Right cardiac atrium (tissue), 5 donors: Measurements from ENCODE around the gene MYCBP. TPM values are rescaled to one million over a fixed set of nuclear protein-coding genes. Genes with fewer than 3 reads are reported as not detected.

Experiments used
- ATAC-seq, 2 donors: fragments of 200-7000 bp; cut with Tn5 transposase; one replicate each; pipeline versions ENCODE4 v1.8.0 to v1.9.1; 2020; ENCODE audit warnings: moderate library complexity in 2 of 2, mild to moderate bottlenecking in 1 of 2
- DNase-seq, 3 donors: peaks; one replicate each; pipeline ENCODE4 v3.0.0-alpha.2; 2020
- H3K27ac ChIP-seq: one replicate; pipeline ENCODE4 v1.5.1; 2013; ENCODE audit warnings: mild to moderate bottlenecking, low read length, control low read depth, moderate library complexity
- H3K27me3 ChIP-seq: one replicate; pipeline ENCODE4 v1.6.1; 2013; ENCODE audit not compliant: control insufficient read depth, insufficient read depth
- H3K4me1 ChIP-seq: one replicate; pipeline ENCODE4 v1.6.1; 2013; ENCODE audit warnings: low read length; ENCODE audit not compliant: control insufficient read depth, insufficient read depth
- H3K4me3 ChIP-seq: one replicate; pipeline ENCODE4 v1.5.1; 2013; ENCODE audit warnings: low read length, control low read depth
- H3K9me3 ChIP-seq: one replicate; pipeline ENCODE4 v1.6.1; 2013; ENCODE audit warnings: low read length; ENCODE audit not compliant: control insufficient read depth
- WGBS: extraction: QIAGEN DNeasy Blood & Tissue Kit; methylation state at CpG from one replicate; pipeline ENCODE4 v1.1.7; 2013; 5-methylcytosine and 5-hydroxymethylcytosine counted together
- intact Hi-C, 4 donors: fragments of 100-400 bp; cut with DNase I; formaldehyde crosslinking; loops; one replicate each; pipeline versions ENCODE4 v1.11.0 to v1.14.0; 2022 to 2023
- polyA plus RNA-seq: library from polyadenylated mRNA; stranded (reverse); fragments of 200-250 nt; gene quantifications from one replicate; pipeline ENCODE4 v1.2.3, GENCODE V29; 2013
- total RNA-seq, 4 donors: library from RNA; stranded (reverse); fragmentation: NEBNext Ultra II Directional; extraction: Animal tissue kit (Norgen Biotek cat#: 25700); gene quantifications; one replicate each; pipeline ENCODE4 v1.2.1, GENCODE V29; 2021
- donor health status: healthy with polysubstance abuse.
- donor health status: DM: no; HTN: yes; CAD: no.
- donor health status: DM: no; HTN: no; CAD: no.
- donor health status: DM: no; HTN: yes; CAD: no; lungs with severe emphysema.
- donor health status: DM: yes; HTN: yes; CAD: no.

MYCBP gene
- total and polyA plus RNA-seq, 5 donors = 4.9 to 14.0 (median 10.4) TPM

DNA sequence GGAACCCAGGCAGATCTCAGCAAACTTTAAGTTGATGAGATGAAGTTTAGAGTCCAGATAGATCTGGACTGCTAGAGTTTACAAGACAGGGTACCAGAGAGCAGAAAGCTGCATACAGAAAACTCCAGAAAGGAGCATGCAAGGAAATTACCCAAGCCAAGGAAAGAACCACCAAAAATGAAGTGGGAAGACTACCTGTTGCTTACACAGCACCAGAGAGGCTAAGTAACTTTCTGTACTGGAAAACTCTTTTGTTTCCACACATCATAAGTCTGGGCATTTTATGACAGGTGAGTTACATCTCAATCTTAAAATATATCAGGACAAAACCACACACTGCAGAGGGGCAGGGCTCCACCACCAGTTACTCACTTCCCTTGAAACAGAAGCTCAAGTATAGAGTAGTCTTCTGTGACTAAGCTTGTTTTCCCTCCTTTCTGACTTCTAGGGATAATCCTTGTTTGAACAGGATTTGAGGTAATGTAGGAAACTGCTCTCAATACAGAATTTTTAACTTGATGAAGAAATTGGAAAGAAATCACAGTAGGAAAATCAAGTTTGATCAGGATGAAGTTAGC, 25.6 kb upstream of the MYCBP start:
- H3K27ac ChIP-seq = no peak overlapping the region
- peaks cover 2% of the 10 kb centered on the region for H3K4me1 ChIP-seq
- no peaks in the 10 kb centered on the region for H3K9me3 ChIP-seq
- no peaks in the 10 kb centered on the region for H3K27me3 ChIP-seq
- H3K4me3 ChIP-seq = no peak overlapping the region
- ATAC-seq (no peak), DNase-seq (no peak)
- intact Hi-C loops = no loop called here

DNA sequence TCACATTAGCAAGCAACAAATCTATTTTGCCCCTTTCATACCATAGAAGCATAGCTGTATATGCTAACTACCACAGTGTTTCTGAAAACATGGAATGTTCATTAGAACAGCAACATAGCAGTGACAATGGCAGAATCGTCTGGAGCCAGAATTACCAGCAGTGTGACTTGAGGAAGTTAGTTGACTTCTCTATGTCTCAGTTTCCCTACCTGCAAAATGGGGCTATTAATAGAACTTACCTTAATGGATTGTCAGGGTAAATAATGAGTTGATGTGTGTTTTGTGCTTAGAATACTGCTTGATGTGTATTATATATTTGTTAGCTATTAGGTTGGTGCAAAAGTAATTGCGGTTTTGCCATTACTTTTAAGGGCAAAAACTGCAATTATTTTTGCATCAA, 23.0 kb upstream of the MYCBP start:
- ATAC-seq = no peak

GRCh38 chr1:38892976-38893375, 19.8 kb upstream of the MYCBP start:
- intact Hi-C loops = no loop called here
- ATAC-seq = no peak
- no peak overlapping the region for H3K4me3 ChIP-seq
- H3K9me3 ChIP-seq = no peaks in the 10 kb centered on the region
- no peaks in the 10 kb centered on the region for H3K27me3 ChIP-seq
- DNase-seq = no peak
- no peaks in the 10 kb centered on the region for H3K4me1 ChIP-seq
- WGBS = 82% methylated on average over 1 of the region's 1 CpG
- H3K27ac ChIP-seq = no peak overlapping the region

More for the DNA sequence above, 23.0 kb upstream of the MYCBP start:
- Histone ChIP-seq H3K27me3 (no peaks in the 10 kb centered on the region), H3K4me3 (no peak overlapping the region), H3K4me1 (peaks cover 2% of the 10 kb centered on the region), H3K9me3 (no peaks in the 10 kb centered on the region), H3K27ac (no peak overlapping the region)
- 83% methylated on average over 2 of the region's 2 CpGs for WGBS
- intact Hi-C loops = no loop called here
- DNase-seq = no peak

- no peaks in the 10 kb centered on the region for H3K27me3 ChIP-seq
- no peaks in the 10 kb centered on the region for H3K9me3 ChIP-seq
- intact Hi-C loops = no loop called here
- no peak overlapping the region for H3K4me3 ChIP-seq
- ATAC-seq (no peak), DNase-seq (no peak)
- no peak overlapping the region for H3K27ac ChIP-seq
- H3K4me1 ChIP-seq = no peaks in the 10 kb centered on the region
- 87% methylated on average over 1 of the region's 1 CpG for WGBS
Measured at GRCh38 chr1:38891753-38892152, 18.6 kb upstream of the MYCBP start.

DNA sequence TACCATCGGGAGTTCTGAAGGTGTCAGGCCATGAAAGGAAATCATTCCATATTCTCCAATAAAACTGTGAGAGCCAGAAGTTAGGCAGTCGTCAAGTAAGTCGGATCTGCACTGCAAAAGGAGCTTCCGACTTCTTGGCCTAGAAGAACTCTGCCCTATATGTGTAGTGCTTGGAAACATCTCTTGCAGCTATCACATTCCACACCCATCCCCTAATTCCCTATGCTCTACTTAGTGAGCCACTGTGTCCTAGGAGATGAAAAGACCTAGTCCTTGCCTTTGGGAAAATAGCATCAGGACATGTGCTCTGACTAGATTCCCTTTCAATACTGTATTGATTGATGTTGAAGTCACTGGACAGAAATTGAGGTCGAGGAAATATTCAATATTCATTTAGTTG, 16.4 kb upstream of the MYCBP start:
- no peak overlapping the region for H3K27ac ChIP-seq
- ATAC-seq (no peak), DNase-seq (no peak)
- H3K4me3 ChIP-seq = no peak overlapping the region
- no peaks in the 10 kb centered on the region for H3K27me3 ChIP-seq
- intact Hi-C loops = no loop called here
- H3K9me3 ChIP-seq = no peaks in the 10 kb centered on the region
- no peaks in the 10 kb centered on the region for H3K4me1 ChIP-seq
- WGBS = 71% methylated on average over 5 of the region's 5 CpGs

DNA sequence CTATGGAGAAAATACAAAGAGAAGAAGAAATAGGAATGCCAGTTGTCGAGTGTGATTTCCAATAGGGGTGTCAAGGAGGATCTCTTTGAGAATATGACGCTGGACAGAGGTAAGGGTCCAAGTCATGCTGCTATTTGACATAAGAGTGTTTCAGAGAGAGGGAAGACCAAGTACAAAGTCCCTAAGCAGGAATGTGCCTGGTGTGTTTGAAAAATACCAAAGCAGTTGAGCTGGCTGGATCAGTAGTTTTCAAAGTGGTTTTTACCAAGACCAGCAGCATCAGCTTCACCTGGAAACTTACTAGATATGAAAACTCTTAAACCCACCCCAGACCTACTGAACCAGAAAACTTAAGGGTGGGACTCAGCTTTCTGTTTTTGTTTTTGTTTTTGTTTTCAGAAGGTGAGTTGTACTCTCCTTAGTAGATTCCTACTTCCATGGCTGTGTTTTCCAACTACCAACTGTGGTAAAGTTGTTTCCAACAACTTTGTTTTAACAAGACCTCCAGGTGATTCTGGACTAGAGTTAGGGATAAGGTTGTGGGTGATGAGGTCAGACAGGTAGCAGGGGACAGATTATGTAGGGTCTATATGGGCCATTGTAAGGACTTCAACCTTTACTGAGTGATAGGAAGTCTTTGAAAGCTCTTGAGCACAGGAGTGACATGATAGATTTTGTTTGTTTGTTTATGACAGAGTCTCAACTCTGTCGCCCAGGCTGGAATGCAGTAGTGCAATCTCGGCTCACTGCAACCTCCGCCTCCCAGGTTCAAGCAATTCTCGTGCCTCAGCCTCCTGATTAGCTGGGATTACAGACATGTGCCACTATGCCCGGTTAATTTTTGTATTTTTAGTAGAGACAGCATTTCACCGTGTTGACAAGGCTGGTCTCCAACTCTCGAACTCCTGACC, 15.5 kb upstream of the MYCBP start:
- 85% methylated on average over 9 of the region's 9 CpGs for WGBS

GRCh38 chr1:38885092-38885491, 11.9 kb upstream of the MYCBP start:
- ATAC-seq = no peak
- 91% methylated on average over 2 of the region's 2 CpGs for WGBS
- Histone ChIP-seq H3K27me3 (no peaks in the 10 kb centered on the region), H3K4me3 (no peak overlapping the region), H3K9me3 (no peaks in the 10 kb centered on the region), H3K4me1 (no peaks in the 10 kb centered on the region), H3K27ac (no peak overlapping the region)
- intact Hi-C loops = no loop called here
- DNase-seq = no peak

More for the DNA sequence above, 15.5 kb upstream of the MYCBP start:
- Histone ChIP-seq H3K27me3 (no peaks in the 10 kb centered on the region), H3K9me3 (no peaks in the 10 kb centered on the region), H3K4me1 (no peaks in the 10 kb centered on the region), H3K4me3 (no peak overlapping the region), H3K27ac (no peak overlapping the region)
- no peak for DNase-seq
- ATAC-seq = no peak
- intact Hi-C loops = no loop called here

- no peak within 1 kb of the TSS for H3K4me3 ChIP-seq
- intact Hi-C loops = no loop called here
- no peaks in the 10 kb centered on the region for H3K4me1 ChIP-seq
- no peaks in the 10 kb centered on the region for H3K27me3 ChIP-seq
- DNase-seq (no peak), ATAC-seq (no peak)
- no peaks in the 10 kb centered on the region for H3K9me3 ChIP-seq
- H3K27ac ChIP-seq = no peak within 1 kb of the TSS
Measured at GRCh38 chr1:38881487-38881886, 8.3 kb upstream of the MYCBP start, which contains the start of gene GJA9. TSS of gene GJA9 (minus strand) at chr1:38881587. CDS start at chr1:38876098, 5,489 bp downstream.

- WGBS = 79% methylated on average over 2 of the region's 2 CpGs
- intact Hi-C loops = no loop called here
- no peaks in the 10 kb centered on the region for H3K27me3 ChIP-seq
- no peak for ATAC-seq
- no peaks in the 10 kb centered on the region for H3K9me3 ChIP-seq
- DNase-seq = no peak
- H3K4me1 ChIP-seq = no peaks in the 10 kb centered on the region
- no peak overlapping the region for H3K27ac ChIP-seq
- H3K4me3 ChIP-seq = no peak overlapping the region
Measured at GRCh38 chr1:38875811-38876210, 2.7 kb upstream of the MYCBP start.

GRCh38 chr1:38872401-38873026, 634 bp downstream of the MYCBP start:
- Histone ChIP-seq H3K27ac (no peak overlapping the region), H3K4me1 (no peaks in the 10 kb centered on the region), H3K27me3 (no peaks in the 10 kb centered on the region), H3K4me3 (peak overlapping the region; percentile 83), H3K9me3 (no peaks in the 10 kb centered on the region)
- ATAC-seq = peak in 1 of 2 donors; percentile 30
- intact Hi-C loops = no loop called here
- DNase-seq = peak in 1 of 3 donors; percentile 27
- 4% methylated on average over 25 of the region's 25 CpGs for WGBS

- H3K27ac ChIP-seq = no peak overlapping the region
- 91% methylated on average over 8 of the region's 8 CpGs for WGBS
- DNase-seq (no peak), ATAC-seq (no peak)
- H3K27me3 ChIP-seq = no peaks in the 10 kb centered on the region
- no peak overlapping the region for H3K4me3 ChIP-seq
- H3K9me3 ChIP-seq = no peaks in the 10 kb centered on the region
- intact Hi-C loops = no loop called here
- H3K4me1 ChIP-seq = no peaks in the 10 kb centered on the region
Measured at GRCh38 chr1:38870996-38871395, 2.2 kb downstream of the MYCBP start.
